Natural killer cell (primary cell): Measurements from ENCODE around the gene PI16. TPM values are rescaled to one million over a fixed set of nuclear protein-coding genes. Genes with fewer than 3 reads are reported as not detected.
"Not testable (repeated sequence)": the region's sequence is repeated elsewhere in the genome, so short reads cannot be mapped to it uniquely, and the experiment has no call there.

Experiments used
- ATAC-seq, 3 donors: fragments of 150-1000 bp in 2 of 3; fragments of 200-7000 bp in 1 of 3; cut with Tn5 transposase; 1 replicate in 1 of 3; 2 replicates in 2 of 3; pipeline ENCODE4 v1.10.0; 2021; ENCODE audit warnings: mild to moderate bottlenecking in 2 of 3, moderate library complexity in 2 of 3
- DNase-seq, 2 donors: peaks; one replicate each; pipeline versions ENCODE4 v3.0.0 to v3.0.0-alpha.2; 2013 to 2021; ENCODE audit warnings: mixed read lengths in 1 of 2
- H3K27ac ChIP-seq: one replicate; pipeline ENCODE4 v1.5.1; 2013; ENCODE audit warnings: mild to moderate bottlenecking, low read length
- H3K27me3 ChIP-seq: one replicate; pipeline ENCODE4 v1.6.1; 2013; ENCODE audit warnings: low read length; ENCODE audit not compliant: control insufficient read depth, insufficient read depth
- H3K36me3 ChIP-seq: one replicate; pipeline ENCODE4 v1.6.1; 2013; ENCODE audit warnings: low read length; ENCODE audit not compliant: control insufficient read depth, insufficient read depth
- H3K4me1 ChIP-seq: one replicate; pipeline ENCODE4 v1.6.1; 2013; ENCODE audit warnings: low read length; ENCODE audit not compliant: control insufficient read depth, insufficient read depth
- H3K4me3 ChIP-seq: one replicate; pipeline ENCODE4 v1.5.1; 2013; ENCODE audit warnings: low read length
- H3K9me3 ChIP-seq: one replicate; pipeline ENCODE4 v1.6.1; 2013; ENCODE audit warnings: low read length; ENCODE audit not compliant: control insufficient read depth, insufficient read depth
- H3K27ac Mint-ChIP-seq, 2 donors: one replicate each; pipeline ENCODE4 v1.8.0; 2022; ENCODE audit warnings: mild to moderate bottlenecking in 2 of 2, mixed read lengths in 2 of 2, moderate library complexity in 1 of 2
- H3K27me3 Mint-ChIP-seq, 2 donors: one replicate each; pipeline ENCODE4 v1.8.0; 2022; ENCODE audit warnings: low read depth in 2 of 2, mixed read lengths in 2 of 2
- H3K36me3 Mint-ChIP-seq: one replicate; pipeline ENCODE4 v1.8.0; 2022; ENCODE audit warnings: mixed read lengths
- H3K4me1 Mint-ChIP-seq, 2 donors: one replicate each; pipeline ENCODE4 v1.8.0; 2022; ENCODE audit warnings: mixed read lengths in 2 of 2
- H3K4me3 Mint-ChIP-seq: one replicate; pipeline ENCODE4 v1.8.0; 2022; ENCODE audit warnings: mild to moderate bottlenecking, moderate library complexity, mixed read lengths
- H3K9me3 Mint-ChIP-seq, 2 donors: one replicate each; pipeline ENCODE4 v1.8.0; 2022; ENCODE audit warnings: mixed read lengths in 2 of 2
- CTCF ChIP-seq: fragments of 200-600 bp; IDR thresholded peaks from one replicate; pipeline ENCODE4 v1.8.0; 2022; ENCODE audit warnings: antibody characterized with exemption
- WGBS: methylation state at CpG from one replicate; pipeline ENCODE4 v1.1.7; 2013; ENCODE audit warnings: missing lambda C conversion rate; ENCODE audit not compliant: insufficient coverage; 5-methylcytosine and 5-hydroxymethylcytosine counted together
- intact Hi-C: fragments of 100-400 bp; cut with micrococcal nuclease; formaldehyde crosslinking; loops from one replicate; pipeline ENCODE4 v1.14.2; 2022
- total RNA-seq, 4 donors: library from RNA; stranded (reverse); fragments of 120-200 nt in 1 of 4; gene quantifications; one replicate each; pipeline versions ENCODE4 v1.2.3 to v1.2.4, GENCODE V29; 2013 to 2022

The PI16 gene
- total RNA-seq, 3 donors from 2014 or later (not counting 1 experiment from before 2014, with no cell fraction given): 0.33 to 1.8 (median 1.1) TPM

GRCh38 chr6:36938536-36938935 is 16.0 kb upstream of the PI16 start:
- DNase-seq: no peak
- WGBS: 95% methylated on average over 4 of the region's 4 CpGs
- Mint-ChIP-seq H3K27me3 (peaks cover 15 to 19% of the 10 kb centered on the region in 2 donors), H3K4me1 (no peaks in the 10 kb centered on the region), H3K4me3 (no peak overlapping the region), H3K9me3 (no peaks in the 10 kb centered on the region), H3K27ac (no peak overlapping the region), H3K36me3 (no peaks in the 10 kb centered on the region)
- no peak overlapping the region for H3K27ac ChIP-seq
- no peaks in the 10 kb centered on the region for H3K27me3 ChIP-seq
- no peaks in the 10 kb centered on the region for H3K36me3 ChIP-seq
- no peak overlapping the region for H3K4me3 ChIP-seq
- TF ChIP-seq CTCF: no peak
- no peaks in the 10 kb centered on the region for H3K4me1 ChIP-seq
- no peak for ATAC-seq
- intact Hi-C loops: no loop called here
- no peaks in the 10 kb centered on the region for H3K9me3 ChIP-seq

GRCh38 chr6:36939005-36939404 is 15.5 kb upstream of the PI16 start:
- not testable (repeated sequence) for H3K27ac Mint-ChIP-seq
- WGBS: 93% methylated on average over 5 of the region's 5 CpGs

GRCh38 chr6:36940027-36940426 is 14.5 kb upstream of the PI16 start:
- no peak for DNase-seq
- 85% methylated on average over 10 of the region's 10 CpGs for WGBS
- no peaks in the 10 kb centered on the region for H3K36me3 ChIP-seq
- Mint-ChIP-seq H3K36me3 (no peaks in the 10 kb centered on the region), H3K4me3 (no peak overlapping the region), H3K9me3 (no peaks in the 10 kb centered on the region), H3K27ac (no peak overlapping the region), H3K27me3 (peaks cover 16 to 29% of the 10 kb centered on the region in 2 donors), H3K4me1 (no peaks in the 10 kb centered on the region)
- intact Hi-C loops: no loop called here
- no peak for ATAC-seq
- no peaks in the 10 kb centered on the region for H3K4me1 ChIP-seq
- no peaks in the 10 kb centered on the region for H3K9me3 ChIP-seq
- TF ChIP-seq CTCF: no peak
- no peaks in the 10 kb centered on the region for H3K27me3 ChIP-seq
- H3K27ac ChIP-seq: no peak overlapping the region
- no peak overlapping the region for H3K4me3 ChIP-seq

More at GRCh38 chr6:36939005-36939404, 15.5 kb upstream of the PI16 start:
- H3K4me3 ChIP-seq, DNase-seq, H3K9me3 Mint-ChIP-seq, H3K4me3 Mint-ChIP-seq, H3K4me1 ChIP-seq, H3K27me3 ChIP-seq, intact Hi-C loops, H3K27ac ChIP-seq, ATAC-seq, H3K36me3 Mint-ChIP-seq, H3K36me3 ChIP-seq, H3K4me1 Mint-ChIP-seq, H3K9me3 ChIP-seq: not testable (repeated sequence)
- peaks cover 16 to 23% of the 10 kb centered on the region in 2 donors for H3K27me3 Mint-ChIP-seq

- intact Hi-C loops, H3K9me3 Mint-ChIP-seq, DNase-seq, ATAC-seq, H3K4me1 ChIP-seq, H3K4me3 Mint-ChIP-seq, H3K9me3 ChIP-seq, H3K4me1 Mint-ChIP-seq, H3K36me3 Mint-ChIP-seq, H3K27ac ChIP-seq, H3K4me3 ChIP-seq, H3K27me3 ChIP-seq, H3K27ac Mint-ChIP-seq, H3K36me3 ChIP-seq: not testable (repeated sequence)
- 82% methylated on average over 13 of the region's 40 CpGs for WGBS
- H3K27me3 Mint-ChIP-seq: peaks cover 16 to 23% of the 10 kb centered on the region in 2 donors
Observed at GRCh38 chr6:36941561-36941960, 13.0 kb upstream of the PI16 start.

- intact Hi-C loops, H3K27ac ChIP-seq: not testable (repeated sequence)
- WGBS: no CpG with 5 or more reads among the region's 2 CpGs
Observed at GRCh38 chr6:36942329-36942728, 12.2 kb upstream of the PI16 start.

More at GRCh38 chr6:36942329-36942728, 12.2 kb upstream of the PI16 start:
- not testable (repeated sequence) for H3K4me1 ChIP-seq, H3K27ac Mint-ChIP-seq, H3K36me3 ChIP-seq, H3K4me3 ChIP-seq, H3K36me3 Mint-ChIP-seq, H3K9me3 ChIP-seq, H3K9me3 Mint-ChIP-seq, H3K27me3 ChIP-seq, H3K4me3 Mint-ChIP-seq, H3K4me1 Mint-ChIP-seq, DNase-seq, ATAC-seq
- H3K27me3 Mint-ChIP-seq: peaks cover 14 to 20% of the 10 kb centered on the region in 2 donors
